ENCODE data around the gene PAPSS1.
A peak's percentile ranks its signal among the peaks of the same experiment; 100 is the strongest.

PAPSS1 gene

GRCh38 chr4:107719207-107719921, 670 bp downstream of the PAPSS1 start:
- H3K36me3 ChIP-seq (ENCODE audit: control insufficient read depth in 1 of 2, insufficient read depth in 2 of 2, low read length in 2 of 2), result no peaks in the 10 kb centered on the region
- H3K18ac ChIP-seq (ENCODE audit: low read length), result peak overlapping the region; percentile 57
- peak overlapping the region; percentile 76 for H3K9ac ChIP-seq (ENCODE audit: low read length)
- no peaks in the 10 kb centered on the region for H3K9me3 ChIP-seq (ENCODE audit: insufficient read depth, low read depth, low read length)
- H2AK5ac ChIP-seq (ENCODE audit: low read length), result no peak overlapping the region
- peak overlapping the region; percentile 96 for H3K4me3 ChIP-seq (ENCODE audit: low read depth, low read length)
- H2BK120ac ChIP-seq (ENCODE audit: insufficient read depth, low read length, poor library complexity), result no peak overlapping the region
- peaks cover 0 to 2% of the 10 kb centered on the region in 2 experiments for H3K4me1 ChIP-seq (ENCODE audit: control insufficient read depth in 1 of 2, insufficient read depth in 2 of 2, low read length in 2 of 2)
- H3K79me1 ChIP-seq (ENCODE audit: low read length), result peaks cover 10% of the 10 kb centered on the region
- peak overlapping the region; percentile 44 for H3K4ac ChIP-seq (ENCODE audit: low read depth, low read length)
- H3K27ac ChIP-seq (ENCODE audit: low read depth, low read length), result peak overlapping the region; percentile 81
- WGBS (ENCODE audit: extremely low coverage, insufficient coverage, insufficient read length), result no CpG with 5 or more reads among the region's 28 CpGs
- H2BK5ac ChIP-seq (ENCODE audit: low read depth, low read length, poor library complexity), result peak overlapping the region; percentile 50
- H2AFZ ChIP-seq (ENCODE audit: insufficient read depth, low read length, poor library complexity), result peak overlapping the region; percentile 73
- H3K4me2 ChIP-seq (ENCODE audit: low read length), result peak overlapping the region; percentile 79
- H2BK12ac ChIP-seq (ENCODE audit: low read length), result no peak overlapping the region
- peak overlapping the region; percentile 30 for H4K91ac ChIP-seq (ENCODE audit: low read depth, low read length)
- H3K23ac ChIP-seq (ENCODE audit: low read length), result no peak overlapping the region
- peaks cover 8% of the 10 kb centered on the region for H3K79me2 ChIP-seq (ENCODE audit: control insufficient read depth, insufficient read depth, low read length, poor library complexity)
- H3K27me3 ChIP-seq (ENCODE audit: insufficient read depth, low read length), result no peaks in the 10 kb centered on the region
- H3K14ac ChIP-seq (ENCODE audit: low read length), result peak overlapping the region; percentile 64
- peak overlapping the region; percentile 58 for H4K12ac ChIP-seq (ENCODE audit: low read depth, low read length)
- H4K8ac ChIP-seq (ENCODE audit: low read depth, low read length), result peak overlapping the region; percentile 61
- peak in 1 of 2 donors; percentile 59 for DNase-seq

DNA sequence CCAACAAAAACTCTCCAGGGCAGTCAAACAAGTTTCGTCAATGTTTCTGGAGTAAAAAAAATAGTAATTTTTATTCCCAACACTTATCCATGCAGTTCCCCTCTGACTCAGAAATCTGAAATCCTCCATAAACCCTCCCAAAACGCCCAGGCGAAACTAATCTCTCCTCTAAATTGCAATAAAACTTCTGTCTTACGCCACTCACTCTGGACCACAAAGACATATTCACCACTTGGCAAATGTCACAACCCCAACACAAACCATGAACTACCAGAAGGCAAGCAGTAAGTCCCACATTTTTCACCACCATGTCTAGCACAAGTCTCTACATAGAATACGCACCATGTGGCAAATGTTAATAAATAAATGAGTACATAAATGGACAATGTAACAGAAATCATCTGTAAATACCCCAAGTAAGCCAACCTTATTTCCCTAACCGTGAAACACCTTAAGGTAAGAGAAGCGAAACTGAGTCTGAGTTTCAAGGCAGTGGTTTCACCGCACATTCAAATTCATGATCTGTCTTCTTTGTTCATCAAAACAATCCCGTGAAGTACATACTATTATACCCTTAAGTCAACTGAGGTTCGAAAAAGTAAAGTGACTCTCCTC, 1.6 kb downstream of the PAPSS1 start:
- Histone ChIP-seq H3K23ac (ENCODE audit: low read length) (no peak overlapping the region), H2BK120ac (ENCODE audit: insufficient read depth, low read length, poor library complexity) (no peak overlapping the region), H4K91ac (ENCODE audit: low read depth, low read length) (no peak overlapping the region), H2BK5ac (ENCODE audit: low read depth, low read length, poor library complexity) (no peak overlapping the region), H3K36me3 (ENCODE audit: control insufficient read depth in 1 of 2, insufficient read depth in 2 of 2, low read length in 2 of 2) (no peaks in the 10 kb centered on the region), H4K8ac (ENCODE audit: low read depth, low read length) (no peak overlapping the region), H3K14ac (ENCODE audit: low read length) (no peak overlapping the region), H2AFZ (ENCODE audit: insufficient read depth, low read length, poor library complexity) (no peak overlapping the region), H3K79me2 (ENCODE audit: control insufficient read depth, insufficient read depth, low read length, poor library complexity) (peaks cover 8% of the 10 kb centered on the region), H3K27ac (ENCODE audit: low read depth, low read length) (no peak overlapping the region), H3K4ac (ENCODE audit: low read depth, low read length) (peak overlapping the region; percentile 35), H4K12ac (ENCODE audit: low read depth, low read length) (no peak overlapping the region), H3K9me3 (ENCODE audit: insufficient read depth, low read depth, low read length) (no peaks in the 10 kb centered on the region), H3K4me3 (ENCODE audit: low read depth, low read length) (no peak overlapping the region), H2AK5ac (ENCODE audit: low read length) (no peak overlapping the region), H3K18ac (ENCODE audit: low read length) (no peak overlapping the region), H3K9ac (ENCODE audit: low read length) (no peak overlapping the region), H3K27me3 (ENCODE audit: insufficient read depth, low read length) (no peaks in the 10 kb centered on the region), H3K79me1 (ENCODE audit: low read length) (peaks cover 10% of the 10 kb centered on the region), H3K4me2 (ENCODE audit: low read length) (peak overlapping the region; percentile 35), H3K4me1 (ENCODE audit: control insufficient read depth in 1 of 2, insufficient read depth in 2 of 2, low read length in 2 of 2) (peaks cover 0 to 2% of the 10 kb centered on the region in 2 experiments), H2BK12ac (ENCODE audit: low read length) (no peak overlapping the region)
- no peak for DNase-seq
- no CpG with 5 or more reads among the region's 10 CpGs for WGBS (ENCODE audit: extremely low coverage, insufficient coverage, insufficient read length)

DNA sequence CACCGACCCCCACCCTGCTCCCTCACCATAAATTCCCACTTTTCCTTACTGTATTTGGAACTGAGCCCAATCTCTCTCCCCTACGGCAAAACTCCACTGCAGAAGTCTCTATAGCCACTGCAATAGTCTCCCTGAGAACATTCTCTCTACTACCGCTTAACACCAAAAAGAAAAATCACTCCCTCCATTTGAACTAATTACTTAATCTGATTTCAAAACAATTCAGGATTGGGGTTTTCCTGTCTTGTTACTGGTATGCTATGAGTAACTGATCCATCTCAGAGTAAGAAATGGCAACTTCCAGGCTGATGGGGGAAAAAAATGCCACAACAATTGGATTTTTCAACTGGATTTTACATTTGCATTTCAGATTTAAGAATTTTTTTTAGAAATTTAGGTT, 5.8 kb downstream of the PAPSS1 start:
- Histone ChIP-seq H3K27me3 (ENCODE audit: insufficient read depth, low read length) (no peaks in the 10 kb centered on the region), H3K4ac (ENCODE audit: low read depth, low read length) (no peak overlapping the region), H2AFZ (ENCODE audit: insufficient read depth, low read length, poor library complexity) (no peak overlapping the region), H4K91ac (ENCODE audit: low read depth, low read length) (no peak overlapping the region), H3K14ac (ENCODE audit: low read length) (no peak overlapping the region), H3K9ac (ENCODE audit: low read length) (no peak overlapping the region), H2BK5ac (ENCODE audit: low read depth, low read length, poor library complexity) (no peak overlapping the region), H4K12ac (ENCODE audit: low read depth, low read length) (no peak overlapping the region), H3K23ac (ENCODE audit: low read length) (no peak overlapping the region), H3K4me2 (ENCODE audit: low read length) (no peak overlapping the region), H3K79me2 (ENCODE audit: control insufficient read depth, insufficient read depth, low read length, poor library complexity) (peaks cover 2% of the 10 kb centered on the region), H3K4me3 (ENCODE audit: low read depth, low read length) (no peak overlapping the region), H3K36me3 (ENCODE audit: control insufficient read depth in 1 of 2, insufficient read depth in 2 of 2, low read length in 2 of 2) (no peaks in the 10 kb centered on the region), H2BK12ac (ENCODE audit: low read length) (no peak overlapping the region), H3K4me1 (ENCODE audit: control insufficient read depth in 1 of 2, insufficient read depth in 2 of 2, low read length in 2 of 2) (peaks cover 0 to 5% of the 10 kb centered on the region in 2 experiments), H2BK120ac (ENCODE audit: insufficient read depth, low read length, poor library complexity) (no peak overlapping the region), H3K9me3 (ENCODE audit: insufficient read depth, low read depth, low read length) (no peaks in the 10 kb centered on the region), H3K27ac (ENCODE audit: low read depth, low read length) (no peak overlapping the region), H3K79me1 (ENCODE audit: low read length) (no peaks in the 10 kb centered on the region), H3K18ac (ENCODE audit: low read length) (no peak overlapping the region), H4K8ac (ENCODE audit: low read depth, low read length) (no peak overlapping the region), H2AK5ac (ENCODE audit: low read length) (no peak overlapping the region)
- WGBS (ENCODE audit: extremely low coverage, insufficient coverage, insufficient read length), result no CpG with 5 or more reads among the region's 3 CpGs
- no peak for DNase-seq

- Histone ChIP-seq H3K4me3 (ENCODE audit: low read depth, low read length) (no peak overlapping the region), H3K4me1 (ENCODE audit: control insufficient read depth in 1 of 2, insufficient read depth in 2 of 2, low read length in 2 of 2) (peaks cover 3 to 5% of the 10 kb centered on the region in 2 experiments), H2AFZ (ENCODE audit: insufficient read depth, low read length, poor library complexity) (no peak overlapping the region), H2BK120ac (ENCODE audit: insufficient read depth, low read length, poor library complexity) (no peak overlapping the region), H2BK5ac (ENCODE audit: low read depth, low read length, poor library complexity) (no peak overlapping the region), H3K4me2 (ENCODE audit: low read length) (no peak overlapping the region), H3K79me1 (ENCODE audit: low read length) (peaks cover 2% of the 10 kb centered on the region), H3K9me3 (ENCODE audit: insufficient read depth, low read depth, low read length) (peaks cover 1% of the 10 kb centered on the region), H2AK5ac (ENCODE audit: low read length) (no peak overlapping the region), H3K4ac (ENCODE audit: low read depth, low read length) (no peak overlapping the region), H4K91ac (ENCODE audit: low read depth, low read length) (no peak overlapping the region), H3K23ac (ENCODE audit: low read length) (no peak overlapping the region), H3K36me3 (ENCODE audit: control insufficient read depth in 1 of 2, insufficient read depth in 2 of 2, low read length in 2 of 2) (no peaks in the 10 kb centered on the region), H4K8ac (ENCODE audit: low read depth, low read length) (no peak overlapping the region), H2BK12ac (ENCODE audit: low read length) (no peak overlapping the region), H4K12ac (ENCODE audit: low read depth, low read length) (no peak overlapping the region), H3K9ac (ENCODE audit: low read length) (no peak overlapping the region), H3K27ac (ENCODE audit: low read depth, low read length) (no peak overlapping the region), H3K18ac (ENCODE audit: low read length) (no peak overlapping the region), H3K14ac (ENCODE audit: low read length) (no peak overlapping the region), H3K27me3 (ENCODE audit: insufficient read depth, low read length) (no peaks in the 10 kb centered on the region), H3K79me2 (ENCODE audit: control insufficient read depth, insufficient read depth, low read length, poor library complexity) (no peaks in the 10 kb centered on the region)
- DNase-seq, result no peak
- no CpG with 5 or more reads among the region's 2 CpGs for WGBS (ENCODE audit: extremely low coverage, insufficient coverage, insufficient read length)
Measured at GRCh38 chr4:107712236-107712635, 7.8 kb downstream of the PAPSS1 start.
